ENCODE results near the gene CLRN3. TPM values are rescaled to one million over a fixed set of nuclear protein-coding genes. Genes with fewer than 3 reads are reported as not detected.

Gene CLRN3, protein sequence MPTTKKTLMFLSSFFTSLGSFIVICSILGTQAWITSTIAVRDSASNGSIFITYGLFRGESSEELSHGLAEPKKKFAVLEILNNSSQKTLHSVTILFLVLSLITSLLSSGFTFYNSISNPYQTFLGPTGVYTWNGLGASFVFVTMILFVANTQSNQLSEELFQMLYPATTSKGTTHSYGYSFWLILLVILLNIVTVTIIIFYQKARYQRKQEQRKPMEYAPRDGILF
- not detected for polyA plus RNA-seq (2012; ENCODE audit: insufficient read length, low read depth)

GRCh38 chr10:127892743-127893142 lies at the start of gene CLRN3:
TSS of gene CLRN3 (minus strand) at chr10:127892941. CDS start at chr10:127892784, 157 bp downstream.
- no peak for TF ChIP-seq POLR2AphosphoS5 (IDR thresholded peaks at IDR 0.05; ENCODE audit: low read depth, low read length)
- TF ChIP-seq FOXP2 (optimal IDR thresholded peaks at IDR 0.05; ENCODE audit: borderline replicate concordance, extremely low read depth, extremely low read length, insufficient read depth): no peak
- no peak for TF ChIP-seq SIN3A (IDR thresholded peaks at IDR 0.05; ENCODE audit: borderline replicate concordance, insufficient read depth, low read length)
- no peak for TF ChIP-seq TAF1 (IDR thresholded peaks at IDR 0.05; ENCODE audit: borderline replicate concordance, insufficient read depth, low read length)
- TF ChIP-seq REST (IDR thresholded peaks at IDR 0.05; ENCODE audit: insufficient read depth in 1 of 2, low read depth in 2 of 2, low read length in 2 of 2): no peak

GRCh38 chr10:127940866-127941640 lies 48.3 kb upstream of the CLRN3 start:
- no peak for TF ChIP-seq SIN3A (IDR thresholded peaks at IDR 0.05; ENCODE audit: borderline replicate concordance, insufficient read depth, low read length)
- TF ChIP-seq TAF1 (IDR thresholded peaks at IDR 0.05; ENCODE audit: borderline replicate concordance, insufficient read depth, low read length): no peak
- TF ChIP-seq POLR2AphosphoS5 (IDR thresholded peaks at IDR 0.05; ENCODE audit: low read depth, low read length): no peak
- no peak for TF ChIP-seq FOXP2 (optimal IDR thresholded peaks at IDR 0.05; ENCODE audit: borderline replicate concordance, extremely low read depth, extremely low read length, insufficient read depth)
- TF ChIP-seq REST (IDR thresholded peaks at IDR 0.05; ENCODE audit: insufficient read depth in 1 of 2, low read depth in 2 of 2, low read length in 2 of 2): no peak

GRCh38 chr10:127939786-127940330 lies 47.1 kb upstream of the CLRN3 start:
- TF ChIP-seq FOXP2 (optimal IDR thresholded peaks at IDR 0.05; ENCODE audit: borderline replicate concordance, extremely low read depth, extremely low read length, insufficient read depth) (no peak), POLR2AphosphoS5 (IDR thresholded peaks at IDR 0.05; ENCODE audit: low read depth, low read length) (no peak), SIN3A (IDR thresholded peaks at IDR 0.05; ENCODE audit: borderline replicate concordance, insufficient read depth, low read length) (no peak), REST (IDR thresholded peaks at IDR 0.05; ENCODE audit: insufficient read depth in 1 of 2, low read depth in 2 of 2, low read length in 2 of 2) (no peak)

GRCh38 chr10:127937915-127938463 lies 45.2 kb upstream of the CLRN3 start:
- TF ChIP-seq SIN3A (IDR thresholded peaks at IDR 0.05; ENCODE audit: borderline replicate concordance, insufficient read depth, low read length) (no peak), POLR2AphosphoS5 (IDR thresholded peaks at IDR 0.05; ENCODE audit: low read depth, low read length) (no peak)

DNA sequence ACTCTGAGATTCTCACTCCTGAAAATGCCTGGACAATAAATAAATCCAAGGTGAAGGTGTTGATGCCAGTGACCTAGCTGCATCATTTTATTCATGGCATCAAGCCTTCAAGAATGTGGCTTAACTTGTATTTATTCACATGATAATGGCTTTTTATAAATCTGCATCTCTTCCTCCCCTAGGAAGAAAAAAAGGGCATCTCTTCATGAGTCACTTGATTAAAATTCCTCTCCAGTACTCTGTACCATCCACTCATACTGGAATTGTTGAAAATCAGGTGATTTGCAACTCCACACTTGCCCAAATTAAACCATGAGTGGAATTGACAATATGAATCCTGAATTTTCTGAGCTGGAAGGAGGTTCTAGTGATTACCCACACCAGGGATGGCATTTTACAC lies 44.3 kb upstream of the CLRN3 start:
- TF ChIP-seq SIN3A (IDR thresholded peaks at IDR 0.05; ENCODE audit: borderline replicate concordance, insufficient read depth, low read length) (no peak), FOXP2 (optimal IDR thresholded peaks at IDR 0.05; ENCODE audit: borderline replicate concordance, extremely low read depth, extremely low read length, insufficient read depth) (no peak)

Data from PFSK-1 (cell line).